Hepatocyte (in vitro differentiated cells): ENCODE results near the gene ZPBP2.

Experiments
- EZH2 ChIP-seq: fragments of 200-600 bp; sonication (generic); IDR thresholded peaks from 2 replicates; pipeline ENCODE4 v1.6.1; 2016; ENCODE audit warnings: antibody characterized with exemption, mild to moderate bottlenecking, borderline replicate concordance
- EZH2phosphoT487 ChIP-seq: fragments of 200-600 bp; sonication (generic); IDR thresholded peaks from one replicate; pipeline ENCODE4 v1.6.1; 2018; ENCODE audit warnings: antibody characterized with exemption, mild to moderate bottlenecking, low read depth, moderate library complexity; ENCODE audit not compliant: unreplicated experiment, severe bottlenecking
- TF ChIP-seq, protein P1 (sequence below): fragments of 200-600 bp; sonication (generic); IDR thresholded peaks from 2 replicates; pipeline ENCODE4 v1.5.1; 2016; ENCODE audit warnings: antibody characterized with exemption, mild to moderate bottlenecking; ENCODE audit not compliant: poor library complexity

DNA sequence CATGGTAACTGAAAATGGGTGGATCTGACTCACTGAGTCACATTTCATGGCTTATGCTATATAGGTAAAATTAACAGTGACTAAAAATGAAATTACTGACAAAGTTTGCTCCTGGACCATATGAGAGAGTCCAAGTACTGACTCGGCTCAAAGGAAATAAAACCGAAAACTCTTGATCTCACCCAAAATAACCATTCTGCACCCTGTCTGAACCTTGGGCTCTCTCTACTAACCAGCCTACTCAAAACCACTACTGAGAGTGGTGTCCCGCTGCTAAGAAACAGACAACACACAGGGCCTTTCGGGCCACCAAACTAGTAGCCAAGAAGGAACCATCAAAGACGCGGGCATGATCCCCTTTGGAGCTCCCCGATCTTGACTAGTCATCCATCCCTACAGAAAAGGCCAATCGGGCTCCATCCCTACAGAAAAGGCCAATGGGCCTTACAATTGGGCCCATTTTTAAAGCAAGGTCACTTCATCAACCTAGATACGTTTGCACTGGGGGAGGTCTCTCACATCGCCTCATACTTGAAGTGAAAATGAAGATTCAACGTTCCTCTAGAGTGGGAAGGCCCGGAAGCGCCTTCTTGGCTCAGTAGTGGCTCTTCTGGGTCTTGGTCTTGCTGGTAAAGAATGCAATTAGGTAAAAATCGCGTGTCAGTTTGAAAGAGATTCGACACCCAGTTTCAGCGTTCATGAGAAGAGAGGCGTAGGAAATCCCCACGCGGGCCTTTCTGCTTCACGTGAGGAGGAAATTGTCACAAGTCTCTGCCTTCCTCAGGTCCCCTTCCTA lies 720 bp upstream of the ZPBP2 start:
- TF ChIP-seq, protein P1, sequence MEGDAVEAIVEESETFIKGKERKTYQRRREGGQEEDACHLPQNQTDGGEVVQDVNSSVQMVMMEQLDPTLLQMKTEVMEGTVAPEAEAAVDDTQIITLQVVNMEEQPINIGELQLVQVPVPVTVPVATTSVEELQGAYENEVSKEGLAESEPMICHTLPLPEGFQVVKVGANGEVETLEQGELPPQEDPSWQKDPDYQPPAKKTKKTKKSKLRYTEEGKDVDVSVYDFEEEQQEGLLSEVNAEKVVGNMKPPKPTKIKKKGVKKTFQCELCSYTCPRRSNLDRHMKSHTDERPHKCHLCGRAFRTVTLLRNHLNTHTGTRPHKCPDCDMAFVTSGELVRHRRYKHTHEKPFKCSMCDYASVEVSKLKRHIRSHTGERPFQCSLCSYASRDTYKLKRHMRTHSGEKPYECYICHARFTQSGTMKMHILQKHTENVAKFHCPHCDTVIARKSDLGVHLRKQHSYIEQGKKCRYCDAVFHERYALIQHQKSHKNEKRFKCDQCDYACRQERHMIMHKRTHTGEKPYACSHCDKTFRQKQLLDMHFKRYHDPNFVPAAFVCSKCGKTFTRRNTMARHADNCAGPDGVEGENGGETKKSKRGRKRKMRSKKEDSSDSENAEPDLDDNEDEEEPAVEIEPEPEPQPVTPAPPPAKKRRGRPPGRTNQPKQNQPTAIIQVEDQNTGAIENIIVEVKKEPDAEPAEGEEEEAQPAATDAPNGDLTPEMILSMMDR, result no peak
- no peak for TF ChIP-seq EZH2
- TF ChIP-seq EZH2phosphoT487, result no peak
